SIG-M5 treated with dmso at 0.1 percent for 504 hours (cell line): ENCODE measurements around the gene EME2.
A peak's percentile ranks its signal among the peaks of the same experiment; 100 is the strongest.

Source experiments
- DNase-seq: peaks from one replicate; lab custom pipeline; 2025; ENCODE audit not compliant: unreplicated experiment; lab: John Stamatoyannopoulos, UW

The EME2 gene

GRCh38 chr16:1766701-1767100 is 5.9 kb upstream of the EME2 start:
- DNase-seq = no peak

- no peak for DNase-seq
Measured at GRCh38 chr16:1767116-1767994, 5.3 kb upstream of the EME2 start.

- no peak for DNase-seq
Measured at GRCh38 chr16:1768061-1768766, 4.4 kb upstream of the EME2 start.

- DNase-seq = no peak
Measured at GRCh38 chr16:1768767-1769401, 3.7 kb upstream of the EME2 start.

GRCh38 chr16:1769402-1770300 is 3.0 kb upstream of the EME2 start:
- DNase-seq = no peak

GRCh38 chr16:1770328-1771187 is 2.1 kb upstream of the EME2 start:
- no peak for DNase-seq

- peak; percentile 50 for DNase-seq
Measured at GRCh38 chr16:1771188-1771863, 1.3 kb upstream of the EME2 start, which contains the start of gene NME3. TSS of gene NME3 (minus strand) at chr16:1771543. CDS start at chr16:1771534, 9 bp downstream.

- peak; percentile 27 for DNase-seq
Measured at GRCh38 chr16:1771864-1772361, 697 bp upstream of the EME2 start.

- DNase-seq = peak; percentile 70
Measured at GRCh38 chr16:1772908-1773702, 495 bp downstream of the EME2 start, which contains the start of gene MRPS34. TSS of gene MRPS34 (minus strand) at chr16:1773134. CDS start at chr16:1773119, 15 bp downstream.

GRCh38 chr16:1773703-1774447 is 1.3 kb downstream of the EME2 start:
- peak; percentile 52 for DNase-seq

- DNase-seq = no peak
Measured at GRCh38 chr16:1774448-1774780, 1.8 kb downstream of the EME2 start.

GRCh38 chr16:1775006-1775845 is 2.6 kb downstream of the EME2 start:
- no peak for DNase-seq

- DNase-seq = no peak
Measured at GRCh38 chr16:1775846-1776671, 3.4 kb downstream of the EME2 start.

GRCh38 chr16:1776672-1776955 is 4.0 kb downstream of the EME2 start:
- no peak for DNase-seq

- no peak for DNase-seq
Measured at GRCh38 chr16:1776991-1777374, 4.4 kb downstream of the EME2 start.
